Measurements from ENCODE around the gene HTR1E.

Gene HTR1E

DNA sequence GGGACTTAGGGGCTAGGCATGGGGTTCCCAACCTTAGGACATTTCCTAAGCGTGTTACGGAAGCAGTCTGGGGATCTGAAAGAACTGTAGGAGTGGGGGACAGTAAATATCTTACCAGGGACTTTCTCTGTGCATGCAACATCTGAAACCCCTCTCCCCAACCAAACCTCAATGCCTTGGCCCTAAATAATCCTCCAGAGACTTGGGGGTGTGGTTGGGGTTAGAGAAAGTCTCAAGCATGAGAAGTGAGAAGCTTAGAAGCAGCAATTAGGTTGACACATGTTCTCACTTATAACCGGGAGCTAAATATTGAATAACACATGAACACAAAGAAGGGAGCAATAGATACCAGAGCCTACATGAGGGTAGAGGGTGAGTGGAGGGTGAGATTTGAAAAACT is 74.7 kb downstream of the HTR1E start:
- H3K4me1 ChIP-seq (ENCODE audit: insufficient read depth, low read length), result no peaks in the 10 kb centered on the region
- H2AFZ ChIP-seq (ENCODE audit: low read depth, low read length), result no peak overlapping the region
- H3K4me3 ChIP-seq (ENCODE audit: low read length), result no peak overlapping the region
- H3K27me3 ChIP-seq (ENCODE audit: insufficient read depth, low read length), result no peaks in the 10 kb centered on the region
- H3K36me3 ChIP-seq (ENCODE audit: insufficient read depth, low read length), result no peaks in the 10 kb centered on the region
- H3K9me3 ChIP-seq (ENCODE audit: low read length), result peaks cover 3% of the 10 kb centered on the region

GRCh38 chr6:87012743-87013142 is 75.4 kb downstream of the HTR1E start:
- Histone ChIP-seq H2AFZ (ENCODE audit: low read depth, low read length) (no peak overlapping the region), H3K4me3 (ENCODE audit: low read length) (no peak overlapping the region), H3K36me3 (ENCODE audit: insufficient read depth, low read length) (no peaks in the 10 kb centered on the region), H3K4me1 (ENCODE audit: insufficient read depth, low read length) (no peaks in the 10 kb centered on the region), H3K9me3 (ENCODE audit: low read length) (peaks cover 3% of the 10 kb centered on the region), H3K27me3 (ENCODE audit: insufficient read depth, low read length) (no peaks in the 10 kb centered on the region)

GRCh38 chr6:87016772-87017171 is 79.4 kb downstream of the HTR1E start:
- Histone ChIP-seq H3K27me3 (ENCODE audit: insufficient read depth, low read length) (no peaks in the 10 kb centered on the region), H3K36me3 (ENCODE audit: insufficient read depth, low read length) (no peaks in the 10 kb centered on the region), H3K9me3 (ENCODE audit: low read length) (peaks cover 2% of the 10 kb centered on the region), H3K4me1 (ENCODE audit: insufficient read depth, low read length) (no peaks in the 10 kb centered on the region), H2AFZ (ENCODE audit: low read depth, low read length) (no peak overlapping the region), H3K4me3 (ENCODE audit: low read length) (no peak overlapping the region)

- no peak overlapping the region for H2AFZ ChIP-seq (ENCODE audit: low read depth, low read length)
- H3K27me3 ChIP-seq (ENCODE audit: insufficient read depth, low read length), result no peaks in the 10 kb centered on the region
- no peaks in the 10 kb centered on the region for H3K4me1 ChIP-seq (ENCODE audit: insufficient read depth, low read length)
- no peaks in the 10 kb centered on the region for H3K9me3 ChIP-seq (ENCODE audit: low read length)
- H3K4me3 ChIP-seq (ENCODE audit: low read length), result no peak overlapping the region
- H3K36me3 ChIP-seq (ENCODE audit: insufficient read depth, low read length), result no peaks in the 10 kb centered on the region
These were observed 89.7 kb downstream of the HTR1E start for GRCh38 chr6:87027021-87027420.

- Histone ChIP-seq H3K9me3 (ENCODE audit: low read length) (no peaks in the 10 kb centered on the region), H3K36me3 (ENCODE audit: insufficient read depth, low read length) (no peaks in the 10 kb centered on the region), H3K27me3 (ENCODE audit: insufficient read depth, low read length) (no peaks in the 10 kb centered on the region), H3K4me3 (ENCODE audit: low read length) (no peak overlapping the region), H2AFZ (ENCODE audit: low read depth, low read length) (no peak overlapping the region), H3K4me1 (ENCODE audit: insufficient read depth, low read length) (no peaks in the 10 kb centered on the region)
These were observed 92.5 kb downstream of the HTR1E start for GRCh38 chr6:87029711-87030314.

DNA sequence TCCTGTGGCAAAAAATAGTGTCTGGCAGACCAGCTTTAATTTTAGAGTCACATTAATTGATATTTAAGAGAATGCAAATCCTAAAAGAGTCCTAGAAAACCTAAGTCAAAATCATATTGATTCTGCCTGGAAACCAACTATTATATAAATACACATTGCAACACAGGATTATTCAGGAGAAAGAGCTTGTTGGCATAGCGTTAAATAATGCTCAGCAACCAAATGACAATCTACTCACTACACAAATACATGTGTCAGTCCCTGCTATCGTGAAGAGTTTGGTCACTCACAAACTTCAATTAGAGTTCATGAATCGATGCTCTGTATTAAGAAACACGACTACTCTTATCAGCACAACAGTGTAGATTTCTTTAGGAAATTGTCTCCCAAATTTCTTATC is 103.4 kb downstream of the HTR1E start:
- Histone ChIP-seq H3K27me3 (ENCODE audit: insufficient read depth, low read length) (no peaks in the 10 kb centered on the region), H3K36me3 (ENCODE audit: insufficient read depth, low read length) (no peaks in the 10 kb centered on the region), H3K9me3 (ENCODE audit: low read length) (no peaks in the 10 kb centered on the region), H3K4me3 (ENCODE audit: low read length) (no peak overlapping the region), H3K4me1 (ENCODE audit: insufficient read depth, low read length) (no peaks in the 10 kb centered on the region), H2AFZ (ENCODE audit: low read depth, low read length) (no peak overlapping the region)

- no peaks in the 10 kb centered on the region for H3K9me3 ChIP-seq (ENCODE audit: low read length)
- no peak overlapping the region for H3K4me3 ChIP-seq (ENCODE audit: low read length)
- no peaks in the 10 kb centered on the region for H3K36me3 ChIP-seq (ENCODE audit: insufficient read depth, low read length)
- peaks cover 3% of the 10 kb centered on the region for H3K27me3 ChIP-seq (ENCODE audit: insufficient read depth, low read length)
- no peak overlapping the region for H2AFZ ChIP-seq (ENCODE audit: low read depth, low read length)
- no peaks in the 10 kb centered on the region for H3K4me1 ChIP-seq (ENCODE audit: insufficient read depth, low read length)
These were observed 108.3 kb downstream of the HTR1E start for GRCh38 chr6:87045521-87046075.

GRCh38 chr6:87049779-87050178 is 112.5 kb downstream of the HTR1E start:
- Histone ChIP-seq H3K27me3 (ENCODE audit: insufficient read depth, low read length) (peaks cover 3% of the 10 kb centered on the region), H2AFZ (ENCODE audit: low read depth, low read length) (no peak overlapping the region), H3K4me1 (ENCODE audit: insufficient read depth, low read length) (no peaks in the 10 kb centered on the region), H3K9me3 (ENCODE audit: low read length) (no peaks in the 10 kb centered on the region), H3K36me3 (ENCODE audit: insufficient read depth, low read length) (no peaks in the 10 kb centered on the region), H3K4me3 (ENCODE audit: low read length) (no peak overlapping the region)

DNA sequence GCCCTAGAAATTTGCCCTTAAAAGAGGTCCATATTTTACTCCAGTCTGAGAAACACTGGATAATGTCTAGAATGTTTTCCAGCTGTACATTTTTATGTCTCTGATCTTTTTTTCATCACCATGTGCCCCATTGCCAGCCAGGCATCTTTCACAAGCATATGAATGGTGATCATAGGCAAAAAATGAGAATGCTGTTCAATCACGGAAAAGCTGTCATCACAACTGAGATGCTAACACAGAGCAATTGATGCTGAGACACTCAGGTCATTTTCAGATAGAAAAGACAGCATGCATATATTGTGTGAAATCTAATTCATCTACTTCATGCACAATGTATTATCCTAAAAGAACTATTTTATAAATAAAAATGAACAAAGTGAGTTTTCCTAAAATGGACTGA is 116.0 kb downstream of the HTR1E start:
- no peaks in the 10 kb centered on the region for H3K36me3 ChIP-seq (ENCODE audit: insufficient read depth, low read length)
- H3K9me3 ChIP-seq (ENCODE audit: low read length), result no peaks in the 10 kb centered on the region
- H3K27me3 ChIP-seq (ENCODE audit: insufficient read depth, low read length), result peaks cover 3% of the 10 kb centered on the region
- no peaks in the 10 kb centered on the region for H3K4me1 ChIP-seq (ENCODE audit: insufficient read depth, low read length)
- H2AFZ ChIP-seq (ENCODE audit: low read depth, low read length), result no peak overlapping the region
- H3K4me3 ChIP-seq (ENCODE audit: low read length), result no peak overlapping the region

DNA sequence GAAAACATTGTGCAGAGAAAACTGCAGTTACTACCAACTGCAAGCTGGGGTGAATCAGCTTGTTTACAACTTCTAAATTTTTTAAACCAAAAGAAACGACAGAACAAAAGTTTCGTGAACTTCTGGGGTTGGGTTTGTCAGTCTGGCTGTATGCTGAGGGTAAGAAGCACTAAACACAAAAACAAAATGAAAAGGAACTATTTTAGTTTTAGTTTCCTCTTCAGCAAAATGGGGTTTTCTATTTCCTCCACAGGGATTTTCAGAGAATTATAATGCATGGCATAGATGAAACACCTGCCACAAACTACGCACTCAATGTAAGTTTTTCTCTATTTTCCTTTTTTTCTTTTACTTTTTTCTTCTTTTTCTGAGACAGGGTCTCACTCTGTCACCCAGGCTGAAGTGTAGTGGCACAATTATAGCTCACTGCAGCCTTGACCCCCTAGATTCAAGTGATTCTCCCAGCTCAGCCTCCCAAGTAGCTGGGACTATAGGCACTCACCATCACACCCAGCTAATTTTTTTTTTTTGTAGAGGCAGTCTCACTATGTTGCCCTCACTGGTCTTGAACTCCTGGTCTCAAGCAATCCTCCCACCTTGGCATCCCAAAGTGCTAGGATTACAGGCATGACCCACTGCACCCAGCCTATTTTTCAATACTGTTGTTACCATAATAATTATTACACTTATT is 117.0 kb downstream of the HTR1E start:
- no peak overlapping the region for H3K4me3 ChIP-seq (ENCODE audit: low read length)
- H3K4me1 ChIP-seq (ENCODE audit: insufficient read depth, low read length), result no peaks in the 10 kb centered on the region
- H2AFZ ChIP-seq (ENCODE audit: low read depth, low read length), result no peak overlapping the region
- H3K36me3 ChIP-seq (ENCODE audit: insufficient read depth, low read length), result no peaks in the 10 kb centered on the region
- H3K27me3 ChIP-seq (ENCODE audit: insufficient read depth, low read length), result peaks cover 3% of the 10 kb centered on the region
- no peaks in the 10 kb centered on the region for H3K9me3 ChIP-seq (ENCODE audit: low read length)

- H3K4me1 ChIP-seq (ENCODE audit: insufficient read depth, low read length), result no peaks in the 10 kb centered on the region
- H3K4me3 ChIP-seq (ENCODE audit: low read length), result no peak overlapping the region
- H3K9me3 ChIP-seq (ENCODE audit: low read length), result no peaks in the 10 kb centered on the region
- H2AFZ ChIP-seq (ENCODE audit: low read depth, low read length), result no peak overlapping the region
- H3K36me3 ChIP-seq (ENCODE audit: insufficient read depth, low read length), result no peaks in the 10 kb centered on the region
- peaks cover 3% of the 10 kb centered on the region for H3K27me3 ChIP-seq (ENCODE audit: insufficient read depth, low read length)
These were observed 122.6 kb downstream of the HTR1E start for GRCh38 chr6:87059943-87060342.

- H3K4me3 ChIP-seq (ENCODE audit: low read length), result no peak overlapping the region
- no peak overlapping the region for H2AFZ ChIP-seq (ENCODE audit: low read depth, low read length)
- no peaks in the 10 kb centered on the region for H3K27me3 ChIP-seq (ENCODE audit: insufficient read depth, low read length)
- no peaks in the 10 kb centered on the region for H3K9me3 ChIP-seq (ENCODE audit: low read length)
- H3K4me1 ChIP-seq (ENCODE audit: insufficient read depth, low read length), result peaks cover 9% of the 10 kb centered on the region
- H3K36me3 ChIP-seq (ENCODE audit: insufficient read depth, low read length), result no peaks in the 10 kb centered on the region
These were observed 127.8 kb downstream of the HTR1E start for GRCh38 chr6:87065117-87065516.
